H1 (cell line): ENCODE measurements around the gene SPINK14. TPM values are rescaled to one million over a fixed set of nuclear protein-coding genes. Genes with fewer than 3 reads are reported as not detected.

ENCODE experiments used
- CTCF ChIA-PET: fragments of 300-600 bp; sonication (Branson Sonifier 250); formaldehyde crosslinking; loops from one replicate; lab custom pipeline; 2021; ENCODE audit not compliant: partially characterized antibody; lab: Charles Lee
- POLR2A ChIA-PET: fragments of 300-600 bp; sonication (Branson Sonifier 250); formaldehyde crosslinking; loops from one replicate; lab custom pipeline; 2021; ENCODE audit warnings: inconsistent platforms; ENCODE audit not compliant: partially characterized antibody; lab: Charles Lee
- DNase-seq, 2 experiments: peaks; one replicate each; pipeline versions ENCODE4 v3.0.0 to v3.0.0-alpha.2; 2010 to 2022; ENCODE audit warnings: low spot score in 2 of 2, low read depth in 1 of 2, mixed read lengths in 1 of 2
- FAIRE-seq: peaks from 2 replicates; lab custom pipeline; 2011; peaks lifted over from hg19 to GRCh38; lab: Jason Lieb, UNC
- H2AFZ ChIP-seq: 2 replicates; pipeline ENCODE4 v1.8.1; 2012; ENCODE audit warnings: low read length, inconsistent platforms
- H2AK5ac ChIP-seq: 2 replicates; pipeline ENCODE4 v1.6.1; 2013; ENCODE audit warnings: low read depth, low read length
- H2BK120ac ChIP-seq: replicated peaks from 2 replicates; pipeline ENCODE3; 2013; ENCODE audit warnings: low read depth, low read length, inconsistent platforms
- H2BK12ac ChIP-seq: 2 replicates; pipeline ENCODE4 v1.6.1; 2013; ENCODE audit warnings: low read depth, low read length
- H2BK15ac ChIP-seq: 2 replicates; pipeline ENCODE4 v1.6.1; 2013; ENCODE audit warnings: low read length
- H2BK20ac ChIP-seq: 2 replicates; pipeline ENCODE4 v1.6.1; 2013; ENCODE audit warnings: low read length
- H2BK5ac ChIP-seq: 2 replicates; pipeline ENCODE4 v1.6.1; 2013; ENCODE audit warnings: low read depth, low read length
- H3K14ac ChIP-seq: 2 replicates; pipeline ENCODE4 v1.6.1; 2013; ENCODE audit warnings: inconsistent platforms; ENCODE audit not compliant: insufficient read length
- H3K18ac ChIP-seq: 2 replicates; pipeline ENCODE4 v1.6.1; 2013; ENCODE audit warnings: low read length; ENCODE audit errors: extremely low read depth
- H3K23ac ChIP-seq: 2 replicates; pipeline ENCODE4 v1.6.1; 2013; ENCODE audit warnings: inconsistent platforms; ENCODE audit not compliant: insufficient read length
- H3K23me2 ChIP-seq: 2 replicates; pipeline ENCODE4 v1.6.1; 2013; ENCODE audit warnings: low read depth, low read length
- H3K27ac ChIP-seq: 2 replicates; pipeline ENCODE4 v1.6.1; 2011; ENCODE audit warnings: low read depth, low read length, inconsistent platforms
- H3K27me3 ChIP-seq, 4 experiments: replicated peaks in 1 of 4; 1 replicate in 1 of 4; 2 replicates in 3 of 4; pipeline versions ENCODE4 v1.6.1 to v1.8.1; 2011 to 2013; ENCODE audit warnings: low read length in 3 of 4, mild to moderate bottlenecking in 3 of 4, inconsistent platforms in 2 of 4, mixed read lengths in 2 of 4, moderate library complexity in 1 of 4; ENCODE audit not compliant: control insufficient read depth in 3 of 4, insufficient read depth in 3 of 4; ENCODE audit errors: extremely low read depth in 1 of 4
- H3K36me3 ChIP-seq, 4 experiments: 2 replicates each; pipeline versions ENCODE4 v1.6.1 to v1.8.1; 2011 to 2013; ENCODE audit warnings: mild to moderate bottlenecking in 4 of 4, low read length in 3 of 4, moderate library complexity in 2 of 4, control low read depth in 1 of 4, inconsistent platforms in 1 of 4; ENCODE audit not compliant: insufficient read depth in 4 of 4, control insufficient read depth in 2 of 4
- H3K4ac ChIP-seq: replicated peaks from 2 replicates; pipeline ENCODE3; 2013; ENCODE audit warnings: low read length, low read depth, mixed read lengths, inconsistent platforms; ENCODE audit not compliant: insufficient read length
- H3K4me1 ChIP-seq, 4 experiments: replicated peaks in 1 of 4; 1 replicate in 1 of 4; 2 replicates in 3 of 4; pipeline versions ENCODE4 v1.6.1 to v1.8.1; 2011 to 2013; ENCODE audit warnings: low read length in 3 of 4, inconsistent platforms in 2 of 4, mixed read lengths in 1 of 4; ENCODE audit not compliant: insufficient read depth in 4 of 4, control insufficient read depth in 3 of 4
- H3K4me2 ChIP-seq, 2 experiments: 2 replicates each; pipeline versions ENCODE4 v1.6.1 to v1.8.1; 2011 to 2013; ENCODE audit warnings: low read depth in 2 of 2, low read length in 2 of 2, control low read depth in 1 of 2, inconsistent platforms in 1 of 2, mild to moderate bottlenecking in 1 of 2; ENCODE audit not compliant: insufficient read depth in 1 of 2
- H3K4me3 ChIP-seq, 4 experiments: fragments of 200-600, 300-600 bp in 1 of 4; sonication (generic), shearing (Covaris generic), sonication (Bioruptor Twin) in 1 of 4; 2 replicates each; pipeline versions ENCODE4 v1.5.1 to v1.8.1; 2011 to 2016; ENCODE audit warnings: low read length in 4 of 4, low read depth in 3 of 4, control low read depth in 2 of 4, inconsistent platforms in 2 of 4, mild to moderate bottlenecking in 2 of 4, mixed read lengths in 1 of 4, moderate library complexity in 1 of 4; ENCODE audit not compliant: insufficient read depth in 2 of 4; ENCODE audit errors: extremely low read depth in 1 of 4
- H3K56ac ChIP-seq: replicated peaks from 2 replicates; pipeline ENCODE3; 2013; ENCODE audit warnings: low read depth, mild to moderate bottlenecking, mixed read lengths, low read length, inconsistent platforms; ENCODE audit not compliant: insufficient read length
- H3K79me1 ChIP-seq: 2 replicates; pipeline ENCODE4 v1.6.1; 2013; ENCODE audit warnings: low read depth, low read length, control low read depth
- H3K79me2 ChIP-seq, 2 experiments: 2 replicates each; pipeline versions ENCODE4 v1.6.1 to v1.8.1; 2012 to 2013; ENCODE audit warnings: low read length in 2 of 2, mild to moderate bottlenecking in 2 of 2, inconsistent platforms in 1 of 2; ENCODE audit not compliant: insufficient read depth in 2 of 2, control insufficient read depth in 1 of 2
- H3K9ac ChIP-seq, 4 experiments: replicated peaks in 1 of 4; 1 replicate in 1 of 4; 2 replicates in 3 of 4; pipeline versions ENCODE4 v1.6.1 to v1.8.1; 2011 to 2013; ENCODE audit warnings: low read depth in 3 of 4, low read length in 3 of 4, control low read depth in 2 of 4, mild to moderate bottlenecking in 2 of 4, moderate library complexity in 2 of 4, inconsistent platforms in 1 of 4; ENCODE audit errors: extremely low read depth in 1 of 4
- H3K9me3 ChIP-seq, 2 experiments: 2 replicates each; pipeline versions ENCODE4 v1.6.1 to v1.8.1; 2012 to 2013; ENCODE audit warnings: mild to moderate bottlenecking in 2 of 2, moderate library complexity in 2 of 2, control low read depth in 1 of 2, inconsistent platforms in 1 of 2, low read depth in 1 of 2, low read length in 1 of 2, mixed read lengths in 1 of 2; ENCODE audit not compliant: insufficient read depth in 2 of 2
- H4K20me1 ChIP-seq, 2 experiments: replicated peaks in 1 of 2; 2 replicates each; pipeline versions ENCODE3 to v1.8.1; 2011 to 2013; ENCODE audit warnings: inconsistent platforms in 2 of 2, low read length in 2 of 2, mild to moderate bottlenecking in 1 of 2; ENCODE audit not compliant: insufficient read depth in 2 of 2, control insufficient read depth in 1 of 2
- H4K5ac ChIP-seq: 2 replicates; pipeline ENCODE4 v1.6.1; 2013; ENCODE audit warnings: low read length, low read depth, mixed read lengths, inconsistent platforms; ENCODE audit not compliant: insufficient read length
- H4K8ac ChIP-seq: 2 replicates; pipeline ENCODE4 v1.8.0; 2013; ENCODE audit warnings: mild to moderate bottlenecking, moderate library complexity, low read length, inconsistent platforms; ENCODE audit not compliant: insufficient read depth; ENCODE audit errors: extremely low read depth
- H4K91ac ChIP-seq: replicated peaks from 2 replicates; pipeline ENCODE3; 2013; ENCODE audit warnings: low read length, mixed read lengths, inconsistent platforms; ENCODE audit not compliant: insufficient read length
- BACH1 ChIP-seq: IDR thresholded peaks from 2 replicates; pipeline ENCODE4 v1.6.1; 2012; ENCODE audit warnings: low read length, improper control_type of control experiment
- BRCA1 ChIP-seq: IDR thresholded peaks from 2 replicates; pipeline ENCODE4 v1.6.1; 2012; ENCODE audit warnings: low read depth, low read length, improper control_type of control experiment
- FOSL1 ChIP-seq: IDR thresholded peaks from 2 replicates; pipeline ENCODE4 v1.6.1; 2011; ENCODE audit warnings: mild to moderate bottlenecking, low read depth, low read length, moderate library complexity; ENCODE audit not compliant: insufficient read depth
- NANOG ChIP-seq: IDR thresholded peaks from 2 replicates; pipeline ENCODE4 v1.6.1; 2011; ENCODE audit warnings: low read length, low read depth, mild to moderate bottlenecking, inconsistent platforms; ENCODE audit not compliant: insufficient read depth, poor library complexity, severe bottlenecking
- PHF8 ChIP-seq: fragments of 200-600 bp; sonication (generic); conservative IDR thresholded peaks from 2 replicates; pipeline ENCODE4 v1.7.1; 2012; ENCODE audit warnings: low read depth, mild to moderate bottlenecking, inconsistent platforms, low read length, moderate library complexity
- RAD21 ChIP-seq, 2 experiments: IDR thresholded peaks in 1 of 2; conservative IDR thresholded peaks in 1 of 2; 2 replicates each; pipeline ENCODE4 v1.6.1; 2011; ENCODE audit warnings: low read depth in 2 of 2, low read length in 2 of 2, improper control_type of control experiment in 1 of 2, inconsistent platforms in 1 of 2, mild to moderate bottlenecking in 1 of 2, moderate library complexity in 1 of 2
- SP1 ChIP-seq: IDR thresholded peaks from 2 replicates; pipeline ENCODE4 v1.6.1; 2011; ENCODE audit warnings: low read depth, low read length
- SRF ChIP-seq: IDR thresholded peaks from 2 replicates; pipeline ENCODE4 v1.6.1; 2011; ENCODE audit warnings: mild to moderate bottlenecking, low read depth, low read length, moderate library complexity
- TCF12 ChIP-seq: IDR thresholded peaks from 2 replicates; pipeline ENCODE4 v1.6.1; 2011; ENCODE audit warnings: low read depth, mild to moderate bottlenecking, low read length
- WGBS, 2 experiments: shearing (Covaris generic) in 1 of 2; methylation state at CpG; one replicate each; pipeline versions ENCODE4 v1.1.6 to v1.1.7; 2013 to 2015; ENCODE audit warnings: low lambda C conversion rate in 2 of 2, mixed read lengths in 2 of 2, inconsistent platforms in 1 of 2, low coverage in 1 of 2, missing lambda C conversion rate in 1 of 2; ENCODE audit not compliant: insufficient replicate concordance in 2 of 2, insufficient coverage in 1 of 2, insufficient read length in 1 of 2; ENCODE audit errors: extremely low coverage in 1 of 2, missing lambda C conversion rate in 1 of 2; 5-methylcytosine and 5-hydroxymethylcytosine counted together
- polyA plus RNA-seq, 7 experiments: library from polyadenylated mRNA; depleted of rRNA in 3 of 7; stranded (reverse) in 5 of 7; unstranded in 2 of 7; fragments of >200 nt in 5 of 7; fragments of 200-250 nt in 2 of 7; gene quantifications; 1 replicate in 5 of 7; 2 replicates in 1 of 7; 4 replicates in 1 of 7; pipeline versions ENCODE4 v1.2.1 to v1.2.3, GENCODE V29; 2011 to 2013; ENCODE audit warnings: missing spikeins in 2 of 7, mixed read lengths in 2 of 7
- total RNA-seq: library from RNA; stranded (reverse); fragmentation: NEBNext Ultra II Directional; extraction: Animal tissue kit (Norgen Biotek cat#: 25700); gene quantifications from 2 replicates; pipeline ENCODE4 v1.2.1, GENCODE V29; 2021
- TF ChIP-seq, protein P1 (sequence below): IDR thresholded peaks from 2 replicates; pipeline ENCODE4 v1.6.1; 2011; ENCODE audit warnings: low read length, improper control_type of control experiment
- TF ChIP-seq, protein P2 (sequence below), 3 experiments: IDR thresholded peaks; 1 replicate in 2 of 3; 2 replicates in 1 of 3; pipeline versions ENCODE4 v1.5.1 to v1.6.1; 2011; ENCODE audit warnings: low read length in 3 of 3, mild to moderate bottlenecking in 3 of 3, inconsistent platforms in 2 of 3, low read depth in 1 of 3, moderate library complexity in 1 of 3; ENCODE audit not compliant: insufficient read depth in 1 of 3; ENCODE audit errors: control extremely low read depth in 1 of 3

Gene SPINK14
- total and polyA plus RNA-seq, 2 of the 8 experiments (the other 6 are each of a cell fraction or from before 2014, with no cell fraction given): not detected

DNA sequence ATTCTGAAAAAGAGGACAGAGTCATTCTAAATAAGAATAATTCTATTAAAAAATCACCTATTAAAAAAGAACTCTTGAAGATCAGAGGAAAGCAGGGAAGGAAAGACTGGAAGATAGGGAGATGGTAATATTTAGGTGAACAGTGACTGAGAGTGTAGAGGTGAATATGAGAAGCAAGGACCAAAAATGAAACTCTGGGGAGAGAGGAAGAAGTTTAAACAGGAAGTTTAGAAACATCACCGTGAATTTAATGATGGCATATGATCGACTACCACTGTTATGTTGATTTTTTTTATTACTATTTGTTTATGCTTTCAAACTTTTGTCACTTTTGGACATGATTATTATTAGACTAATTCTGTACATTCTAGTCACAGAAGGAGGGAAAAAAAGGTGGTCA is 32.8 kb downstream of the SPINK14 start:
- Histone ChIP-seq H3K18ac (no peak overlapping the region), H3K27ac (no peak overlapping the region), H3K4me2 (no peak overlapping the region), H3K27me3 (no peaks in the 10 kb centered on the region), H3K4me1 (peaks cover 0 to 4% (median 1%) of the 10 kb centered on the region in 4 experiments; a peak in 1 of 7 replicates), H3K36me3 (no peaks in the 10 kb centered on the region), H4K8ac (no peak overlapping the region), H4K5ac (no peak overlapping the region), H3K23me2 (no peaks in the 10 kb centered on the region), H4K91ac (no peak overlapping the region), H3K4ac (no peak overlapping the region), H2BK20ac (no peak overlapping the region), H3K79me2 (no peaks in the 10 kb centered on the region), H2AFZ (no peak overlapping the region), H2BK5ac (no peak overlapping the region), H3K14ac (no peak overlapping the region), H3K23ac (no peak overlapping the region), H3K4me3 (no peak overlapping the region), H3K56ac (no peak overlapping the region), H3K9ac (no peak overlapping the region), H2BK12ac (no peak overlapping the region), H2AK5ac (no peak overlapping the region), H3K9me3 (no peaks in the 10 kb centered on the region), H2BK120ac (no peak overlapping the region), H3K79me1 (no peaks in the 10 kb centered on the region), H4K20me1 (no peaks in the 10 kb centered on the region), H2BK15ac (no peak overlapping the region)
- DNase-seq: no peak
- POLR2A ChIA-PET: no interaction called here
- 88% methylated on average over 2 of the region's 2 CpGs; no CpG with 5 or more reads in 1 of the 2 experiments for WGBS, 2 experiments
- no peak for TF ChIP-seq RAD21 (IDR thresholded peaks at IDR 0.05 in 1 of 2, conservative IDR thresholded peaks at IDR 0.05 in 1 of 2; ENCODE audit: low read depth in 2 of 2, low read length in 2 of 2)
- no peak for TF ChIP-seq BACH1
- TF ChIP-seq NANOG: no peak
- no peak for TF ChIP-seq PHF8
- no peak for TF ChIP-seq SP1
- TF ChIP-seq, protein P1, sequence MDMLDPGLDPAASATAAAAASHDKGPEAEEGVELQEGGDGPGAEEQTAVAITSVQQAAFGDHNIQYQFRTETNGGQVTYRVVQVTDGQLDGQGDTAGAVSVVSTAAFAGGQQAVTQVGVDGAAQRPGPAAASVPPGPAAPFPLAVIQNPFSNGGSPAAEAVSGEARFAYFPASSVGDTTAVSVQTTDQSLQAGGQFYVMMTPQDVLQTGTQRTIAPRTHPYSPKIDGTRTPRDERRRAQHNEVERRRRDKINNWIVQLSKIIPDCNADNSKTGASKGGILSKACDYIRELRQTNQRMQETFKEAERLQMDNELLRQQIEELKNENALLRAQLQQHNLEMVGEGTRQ: no peak
- no peak for TF ChIP-seq FOSL1
- TF ChIP-seq, protein P2, sequence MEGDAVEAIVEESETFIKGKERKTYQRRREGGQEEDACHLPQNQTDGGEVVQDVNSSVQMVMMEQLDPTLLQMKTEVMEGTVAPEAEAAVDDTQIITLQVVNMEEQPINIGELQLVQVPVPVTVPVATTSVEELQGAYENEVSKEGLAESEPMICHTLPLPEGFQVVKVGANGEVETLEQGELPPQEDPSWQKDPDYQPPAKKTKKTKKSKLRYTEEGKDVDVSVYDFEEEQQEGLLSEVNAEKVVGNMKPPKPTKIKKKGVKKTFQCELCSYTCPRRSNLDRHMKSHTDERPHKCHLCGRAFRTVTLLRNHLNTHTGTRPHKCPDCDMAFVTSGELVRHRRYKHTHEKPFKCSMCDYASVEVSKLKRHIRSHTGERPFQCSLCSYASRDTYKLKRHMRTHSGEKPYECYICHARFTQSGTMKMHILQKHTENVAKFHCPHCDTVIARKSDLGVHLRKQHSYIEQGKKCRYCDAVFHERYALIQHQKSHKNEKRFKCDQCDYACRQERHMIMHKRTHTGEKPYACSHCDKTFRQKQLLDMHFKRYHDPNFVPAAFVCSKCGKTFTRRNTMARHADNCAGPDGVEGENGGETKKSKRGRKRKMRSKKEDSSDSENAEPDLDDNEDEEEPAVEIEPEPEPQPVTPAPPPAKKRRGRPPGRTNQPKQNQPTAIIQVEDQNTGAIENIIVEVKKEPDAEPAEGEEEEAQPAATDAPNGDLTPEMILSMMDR (IDR thresholded peaks at IDR 0.05; ENCODE audit: control extremely low read depth in 1 of 3, insufficient read depth in 1 of 3, low read depth in 1 of 3, low read length in 3 of 3): no peak
- TF ChIP-seq SRF: no peak
- TF ChIP-seq TCF12: no peak
- TF ChIP-seq BRCA1: no peak
- FAIRE-seq: no peak
- CTCF ChIA-PET: no interaction called here
